ENCODE data around the gene FAM193B.

GRCh38 chr5:177496727-177497291 is 57.6 kb downstream of the FAM193B start:
- TF ChIP-seq CTCF (IDR thresholded peaks at IDR 0.05) (no peak), EZH2 (IDR thresholded peaks at IDR 0.05; ENCODE audit: borderline replicate concordance, insufficient read depth, low read depth, low read length, poor library complexity, severe bottlenecking) (no peak)
